HepG2 (cell line): ENCODE data around the gene SSC5D. TPM values are rescaled to one million over a fixed set of nuclear protein-coding genes. Genes with fewer than 3 reads are reported as not detected.

Source experiments
- NR2F6 ChIP-seq, 2 experiments: IDR thresholded peaks; 2 replicates each; pipeline ENCODE4 v1.6.1; 2016; ENCODE audit warnings: antibody characterized with exemption in 1 of 2, mild to moderate bottlenecking in 1 of 2
- polyA plus RNA-seq, 8 experiments: library from polyadenylated mRNA; depleted of rRNA in 3 of 8; stranded (reverse) in 7 of 8; unstranded in 1 of 8; fragments of >200 nt; fragmentation: Illumina TruSeq in 4 of 8; extraction: Trizol in 4 of 8; gene quantifications; 2 replicates each; pipeline versions ENCODE4 v1.2.1 to v1.2.3, GENCODE V29; 2011 to 2016; ENCODE audit warnings: low read depth in 4 of 8, missing spikeins in 1 of 8, mixed read lengths in 1 of 8; ENCODE audit not compliant: insufficient read depth in 1 of 8
- total RNA-seq, 5 experiments: library from RNA; depleted of rRNA; stranded (reverse); fragments of >200 nt; fragmentation: Illumina TruSeq; extraction: Trizol; gene quantifications; 2 replicates each; pipeline ENCODE4 v1.2.3, GENCODE V29; 2016; ENCODE audit warnings: low read depth in 1 of 5
- TF ChIP-seq, protein P1 (sequence below): sonication (generic); formaldehyde crosslinking; IDR thresholded peaks from 2 replicates; pipeline ENCODE4 v1.5.1; 2020; ENCODE audit warnings: missing genetic modification reagents, mild to moderate bottlenecking, borderline replicate concordance
- TF ChIP-seq, protein P2 (sequence below): sonication (generic); formaldehyde crosslinking; IDR thresholded peaks from 2 replicates; pipeline ENCODE4 v1.4.0; 2020; ENCODE audit warnings: missing genetic modification reagents, borderline replicate concordance
- TF ChIP-seq, protein P3 (sequence below): sonication (generic); formaldehyde crosslinking; IDR thresholded peaks from 2 replicates; pipeline ENCODE4 v1.4.0; 2020; ENCODE audit warnings: missing genetic modification reagents, borderline replicate concordance
- TF ChIP-seq, protein P4 (sequence below): sonication (generic); formaldehyde crosslinking; IDR thresholded peaks from 2 replicates; pipeline ENCODE4 v1.8.0; 2022; ENCODE audit warnings: mild to moderate bottlenecking, missing genetic modification reagents, moderate library complexity

Gene SSC5D
- total and polyA plus RNA-seq, 2 of the 13 experiments (the other 11 are each of a cell fraction or from before 2014, with no cell fraction given) = not detected

DNA sequence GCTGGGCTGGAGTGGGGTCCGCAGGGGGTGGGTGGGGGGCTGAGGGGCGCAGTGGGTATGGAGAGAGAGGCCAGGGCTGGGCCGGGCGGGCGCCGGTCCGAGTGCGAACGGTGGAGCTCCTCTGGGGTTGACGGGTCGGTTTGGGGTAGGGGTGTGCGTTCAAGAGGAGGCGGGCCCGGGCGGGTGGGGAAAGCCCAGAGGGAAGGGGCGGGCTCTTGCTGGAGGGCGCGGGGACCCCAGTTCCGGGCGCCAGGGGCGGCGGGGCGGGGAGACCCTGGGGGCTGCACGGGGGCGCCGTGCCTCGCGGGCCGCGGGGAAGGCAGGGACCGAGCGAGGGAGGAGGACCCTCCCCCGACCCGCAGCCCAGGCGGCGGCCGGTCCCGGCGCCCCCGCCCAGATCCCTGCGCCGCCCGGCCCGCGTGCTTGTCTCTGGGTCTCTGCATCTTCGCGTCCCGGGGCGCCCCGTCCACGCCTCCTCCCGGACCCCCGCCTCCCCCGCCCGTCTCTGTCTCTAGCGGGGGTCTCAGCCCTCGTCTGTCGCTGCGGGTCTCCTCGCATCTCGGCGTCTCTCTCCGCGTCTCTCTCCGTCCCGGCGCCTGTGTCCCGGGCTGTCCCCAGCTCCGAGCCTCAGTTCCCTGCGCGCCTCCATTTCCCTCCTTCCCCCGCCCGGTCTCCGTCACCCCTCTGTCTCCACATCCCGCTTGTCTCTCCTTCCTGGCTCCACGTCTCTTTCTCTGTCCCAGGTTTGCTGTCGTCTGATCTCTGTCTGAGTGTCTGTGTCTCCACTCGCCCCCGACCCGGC lies 36.9 kb upstream of the SSC5D start (continued):
- TF ChIP-seq, protein P1, sequence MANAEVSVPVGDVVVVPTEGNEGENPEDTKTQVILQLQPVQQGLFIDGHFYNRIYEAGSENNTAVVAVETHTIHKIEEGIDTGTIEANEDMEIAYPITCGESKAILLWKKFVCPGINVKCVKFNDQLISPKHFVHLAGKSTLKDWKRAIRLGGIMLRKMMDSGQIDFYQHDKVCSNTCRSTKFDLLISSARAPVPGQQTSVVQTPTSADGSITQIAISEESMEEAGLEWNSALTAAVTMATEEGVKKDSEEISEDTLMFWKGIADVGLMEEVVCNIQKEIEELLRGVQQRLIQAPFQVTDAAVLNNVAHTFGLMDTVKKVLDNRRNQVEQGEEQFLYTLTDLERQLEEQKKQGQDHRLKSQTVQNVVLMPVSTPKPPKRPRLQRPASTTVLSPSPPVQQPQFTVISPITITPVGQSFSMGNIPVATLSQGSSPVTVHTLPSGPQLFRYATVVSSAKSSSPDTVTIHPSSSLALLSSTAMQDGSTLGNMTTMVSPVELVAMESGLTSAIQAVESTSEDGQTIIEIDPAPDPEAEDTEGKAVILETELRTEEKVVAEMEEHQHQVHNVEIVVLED (CRISPR knock-in tag) = no peak
- TF ChIP-seq, protein P2, sequence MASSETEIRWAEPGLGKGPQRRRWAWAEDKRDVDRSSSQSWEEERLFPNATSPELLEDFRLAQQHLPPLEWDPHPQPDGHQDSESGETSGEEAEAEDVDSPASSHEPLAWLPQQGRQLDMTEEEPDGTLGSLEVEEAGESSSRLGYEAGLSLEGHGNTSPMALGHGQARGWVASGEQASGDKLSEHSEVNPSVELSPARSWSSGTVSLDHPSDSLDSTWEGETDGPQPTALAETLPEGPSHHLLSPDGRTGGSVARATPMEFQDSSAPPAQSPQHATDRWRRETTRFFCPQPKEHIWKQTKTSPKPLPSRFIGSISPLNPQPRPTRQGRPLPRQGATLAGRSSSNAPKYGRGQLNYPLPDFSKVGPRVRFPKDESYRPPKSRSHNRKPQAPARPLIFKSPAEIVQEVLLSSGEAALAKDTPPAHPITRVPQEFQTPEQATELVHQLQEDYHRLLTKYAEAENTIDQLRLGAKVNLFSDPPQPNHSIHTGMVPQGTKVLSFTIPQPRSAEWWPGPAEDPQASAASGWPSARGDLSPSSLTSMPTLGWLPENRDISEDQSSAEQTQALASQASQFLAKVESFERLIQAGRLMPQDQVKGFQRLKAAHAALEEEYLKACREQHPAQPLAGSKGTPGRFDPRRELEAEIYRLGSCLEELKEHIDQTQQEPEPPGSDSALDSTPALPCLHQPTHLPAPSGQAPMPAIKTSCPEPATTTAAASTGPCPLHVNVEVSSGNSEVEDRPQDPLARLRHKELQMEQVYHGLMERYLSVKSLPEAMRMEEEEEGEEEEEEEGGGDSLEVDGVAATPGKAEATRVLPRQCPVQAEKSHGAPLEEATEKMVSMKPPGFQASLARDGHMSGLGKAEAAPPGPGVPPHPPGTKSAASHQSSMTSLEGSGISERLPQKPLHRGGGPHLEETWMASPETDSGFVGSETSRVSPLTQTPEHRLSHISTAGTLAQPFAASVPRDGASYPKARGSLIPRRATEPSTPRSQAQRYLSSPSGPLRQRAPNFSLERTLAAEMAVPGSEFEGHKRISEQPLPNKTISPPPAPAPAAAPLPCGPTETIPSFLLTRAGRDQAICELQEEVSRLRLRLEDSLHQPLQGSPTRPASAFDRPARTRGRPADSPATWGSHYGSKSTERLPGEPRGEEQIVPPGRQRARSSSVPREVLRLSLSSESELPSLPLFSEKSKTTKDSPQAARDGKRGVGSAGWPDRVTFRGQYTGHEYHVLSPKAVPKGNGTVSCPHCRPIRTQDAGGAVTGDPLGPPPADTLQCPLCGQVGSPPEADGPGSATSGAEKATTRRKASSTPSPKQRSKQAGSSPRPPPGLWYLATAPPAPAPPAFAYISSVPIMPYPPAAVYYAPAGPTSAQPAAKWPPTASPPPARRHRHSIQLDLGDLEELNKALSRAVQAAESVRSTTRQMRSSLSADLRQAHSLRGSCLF (CRISPR knock-in tag) = no peak
- no peak for TF ChIP-seq NR2F6 (IDR thresholded peaks at IDR 0.05)
- no peak for TF ChIP-seq NR2F6 (CRISPR knock-in tag; IDR thresholded peaks at IDR 0.05)
- TF ChIP-seq, protein P3, sequence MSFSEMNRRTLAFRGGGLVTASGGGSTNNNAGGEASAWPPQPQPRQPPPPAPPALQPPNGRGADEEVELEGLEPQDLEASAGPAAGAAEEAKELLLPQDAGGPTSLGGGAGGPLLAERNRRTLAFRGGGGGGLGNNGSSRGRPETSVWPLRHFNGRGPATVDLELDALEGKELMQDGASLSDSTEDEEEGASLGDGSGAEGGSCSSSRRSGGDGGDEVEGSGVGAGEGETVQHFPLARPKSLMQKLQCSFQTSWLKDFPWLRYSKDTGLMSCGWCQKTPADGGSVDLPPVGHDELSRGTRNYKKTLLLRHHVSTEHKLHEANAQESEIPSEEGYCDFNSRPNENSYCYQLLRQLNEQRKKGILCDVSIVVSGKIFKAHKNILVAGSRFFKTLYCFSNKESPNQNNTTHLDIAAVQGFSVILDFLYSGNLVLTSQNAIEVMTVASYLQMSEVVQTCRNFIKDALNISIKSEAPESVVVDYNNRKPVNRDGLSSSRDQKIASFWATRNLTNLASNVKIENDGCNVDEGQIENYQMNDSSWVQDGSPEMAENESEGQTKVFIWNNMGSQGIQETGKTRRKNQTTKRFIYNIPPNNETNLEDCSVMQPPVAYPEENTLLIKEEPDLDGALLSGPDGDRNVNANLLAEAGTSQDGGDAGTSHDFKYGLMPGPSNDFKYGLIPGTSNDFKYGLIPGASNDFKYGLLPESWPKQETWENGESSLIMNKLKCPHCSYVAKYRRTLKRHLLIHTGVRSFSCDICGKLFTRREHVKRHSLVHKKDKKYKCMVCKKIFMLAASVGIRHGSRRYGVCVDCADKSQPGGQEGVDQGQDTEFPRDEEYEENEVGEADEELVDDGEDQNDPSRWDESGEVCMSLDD (CRISPR knock-in tag) = no peak
- TF ChIP-seq, protein P4, sequence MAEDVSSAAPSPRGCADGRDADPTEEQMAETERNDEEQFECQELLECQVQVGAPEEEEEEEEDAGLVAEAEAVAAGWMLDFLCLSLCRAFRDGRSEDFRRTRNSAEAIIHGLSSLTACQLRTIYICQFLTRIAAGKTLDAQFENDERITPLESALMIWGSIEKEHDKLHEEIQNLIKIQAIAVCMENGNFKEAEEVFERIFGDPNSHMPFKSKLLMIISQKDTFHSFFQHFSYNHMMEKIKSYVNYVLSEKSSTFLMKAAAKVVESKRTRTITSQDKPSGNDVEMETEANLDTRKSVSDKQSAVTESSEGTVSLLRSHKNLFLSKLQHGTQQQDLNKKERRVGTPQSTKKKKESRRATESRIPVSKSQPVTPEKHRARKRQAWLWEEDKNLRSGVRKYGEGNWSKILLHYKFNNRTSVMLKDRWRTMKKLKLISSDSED (CRISPR knock-in tag) = no peak
